ENCODE measurements around the gene RETREG3. TPM values are rescaled to one million over a fixed set of nuclear protein-coding genes. Genes with fewer than 3 reads are reported as not detected.
"Not testable (repeated sequence)": the region's sequence is repeated elsewhere in the genome, so short reads cannot be mapped to it uniquely, and the experiment has no call there.

Gene RETREG3
- total RNA-seq, 1 donor from 2014 or later = 47.5 TPM

GRCh38 chr17:42632949-42633444, 23.8 kb upstream of the RETREG3 start:
- Histone ChIP-seq H3K4me3 (ENCODE audit: low read length in 3 of 3) (no peak overlapping the region), H3K27ac (ENCODE audit: low read depth, low read length) (no peak overlapping the region), H3K27me3 (ENCODE audit: control insufficient read depth in 3 of 3, insufficient read depth in 3 of 3, low read length in 3 of 3) (no peaks in the 10 kb centered on the region), H3K9me3 (ENCODE audit: control insufficient read depth in 3 of 3, low read length in 3 of 3) (no peaks in the 10 kb centered on the region), H3K36me3 (ENCODE audit: control insufficient read depth in 3 of 3, insufficient read depth in 3 of 3, low read length in 3 of 3) (no peaks in the 10 kb centered on the region), H3K4me1 (ENCODE audit: control insufficient read depth in 3 of 3, insufficient read depth in 3 of 3, low read length in 3 of 3) (peaks cover 0 to 4% (median 4%) of the 10 kb centered on the region in 3 donors), H3K9ac (ENCODE audit: low read depth in 1 of 3, low read length in 3 of 3) (no peak overlapping the region)

DNA sequence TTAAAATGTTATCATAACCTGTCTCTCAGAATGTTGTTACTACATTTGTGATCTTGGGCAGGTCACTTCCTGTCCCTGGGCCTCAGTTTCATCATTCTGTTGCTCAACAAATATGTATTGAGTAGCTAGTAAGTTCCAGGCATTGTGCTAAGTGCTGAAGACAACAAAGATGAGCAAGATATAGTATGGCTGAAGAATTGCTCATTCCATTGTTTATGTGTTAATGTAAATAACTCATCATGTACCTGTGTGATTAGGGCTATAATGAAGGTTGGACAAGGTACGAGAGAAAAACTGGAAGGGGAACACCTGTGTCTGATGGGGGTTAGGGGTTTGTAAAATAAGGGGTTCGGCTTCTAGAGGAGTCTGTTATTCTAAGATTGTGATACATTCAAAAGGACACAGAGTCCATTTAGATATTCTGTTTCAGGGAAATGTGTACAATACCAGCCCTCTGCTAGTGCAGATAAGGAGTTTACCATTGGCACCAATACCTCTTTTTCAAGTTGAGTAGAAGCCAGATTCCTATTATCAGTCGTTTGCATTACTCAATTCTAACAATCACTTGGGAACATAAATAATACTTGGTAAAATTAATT, 20.3 kb upstream of the RETREG3 start:
- no peaks in the 10 kb centered on the region for H3K9me3 ChIP-seq (ENCODE audit: control insufficient read depth in 3 of 3, low read length in 3 of 3)

DNA sequence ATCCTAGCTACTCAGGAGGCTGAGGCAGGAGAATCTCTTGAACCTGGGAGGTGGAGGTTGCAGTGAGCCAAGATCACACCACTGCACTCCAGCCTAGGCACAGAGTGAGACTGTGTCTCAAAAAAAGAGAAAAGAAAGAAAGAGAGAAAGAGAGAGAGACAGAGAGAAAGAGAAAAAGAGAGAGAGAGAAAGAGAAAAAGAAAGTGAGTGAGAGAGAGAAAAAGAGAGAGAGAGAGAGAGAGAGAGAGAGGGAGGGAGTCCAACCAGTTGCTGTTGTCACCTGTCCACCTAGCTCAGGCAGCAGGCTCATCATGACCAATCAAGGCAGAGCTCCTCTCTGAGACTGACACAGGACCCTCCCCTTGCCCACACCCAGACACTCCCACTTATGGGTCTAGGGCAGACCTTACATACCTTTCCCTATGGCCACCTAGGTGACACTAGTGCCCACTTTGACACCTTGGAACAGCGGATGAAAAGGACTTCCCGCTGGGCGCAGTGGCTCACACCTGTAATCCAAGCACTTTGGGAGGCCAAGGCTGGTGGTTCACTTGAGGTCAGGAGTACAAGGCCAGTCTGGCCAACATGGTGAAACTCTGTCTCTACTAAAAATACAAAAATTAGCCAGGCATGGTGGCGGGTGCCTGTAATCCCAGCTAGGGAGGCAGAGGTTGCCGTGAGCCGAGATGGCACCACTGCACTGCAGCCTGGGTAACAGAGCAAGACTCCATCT, 18.0 kb upstream of the RETREG3 start:
- not testable (repeated sequence) for H3K4me3 ChIP-seq (ENCODE audit: low read length in 3 of 3); H3K9ac ChIP-seq (ENCODE audit: low read depth in 1 of 3, low read length in 3 of 3); H3K27me3 ChIP-seq (ENCODE audit: control insufficient read depth in 3 of 3, insufficient read depth in 3 of 3, low read length in 3 of 3); H3K36me3 ChIP-seq (ENCODE audit: control insufficient read depth in 3 of 3, insufficient read depth in 3 of 3, low read length in 3 of 3); H3K9me3 ChIP-seq (ENCODE audit: control insufficient read depth in 3 of 3, low read length in 3 of 3); H3K27ac ChIP-seq (ENCODE audit: low read depth, low read length)
- peaks cover 0 to 16% (median 10%) of the 10 kb centered on the region in 3 donors for H3K4me1 ChIP-seq (ENCODE audit: control insufficient read depth in 3 of 3, insufficient read depth in 3 of 3, low read length in 3 of 3)

More for the DNA sequence above, 20.3 kb upstream of the RETREG3 start:
- Histone ChIP-seq H3K27ac (ENCODE audit: low read depth, low read length) (no peak overlapping the region), H3K4me1 (ENCODE audit: control insufficient read depth in 3 of 3, insufficient read depth in 3 of 3, low read length in 3 of 3) (peaks cover 0 to 9% (median 6%) of the 10 kb centered on the region in 3 donors), H3K27me3 (ENCODE audit: control insufficient read depth in 3 of 3, insufficient read depth in 3 of 3, low read length in 3 of 3) (no peaks in the 10 kb centered on the region), H3K36me3 (ENCODE audit: control insufficient read depth in 3 of 3, insufficient read depth in 3 of 3, low read length in 3 of 3) (no peaks in the 10 kb centered on the region), H3K9ac (ENCODE audit: low read depth in 1 of 3, low read length in 3 of 3) (no peak overlapping the region), H3K4me3 (ENCODE audit: low read length in 3 of 3) (no peak overlapping the region)

DNA sequence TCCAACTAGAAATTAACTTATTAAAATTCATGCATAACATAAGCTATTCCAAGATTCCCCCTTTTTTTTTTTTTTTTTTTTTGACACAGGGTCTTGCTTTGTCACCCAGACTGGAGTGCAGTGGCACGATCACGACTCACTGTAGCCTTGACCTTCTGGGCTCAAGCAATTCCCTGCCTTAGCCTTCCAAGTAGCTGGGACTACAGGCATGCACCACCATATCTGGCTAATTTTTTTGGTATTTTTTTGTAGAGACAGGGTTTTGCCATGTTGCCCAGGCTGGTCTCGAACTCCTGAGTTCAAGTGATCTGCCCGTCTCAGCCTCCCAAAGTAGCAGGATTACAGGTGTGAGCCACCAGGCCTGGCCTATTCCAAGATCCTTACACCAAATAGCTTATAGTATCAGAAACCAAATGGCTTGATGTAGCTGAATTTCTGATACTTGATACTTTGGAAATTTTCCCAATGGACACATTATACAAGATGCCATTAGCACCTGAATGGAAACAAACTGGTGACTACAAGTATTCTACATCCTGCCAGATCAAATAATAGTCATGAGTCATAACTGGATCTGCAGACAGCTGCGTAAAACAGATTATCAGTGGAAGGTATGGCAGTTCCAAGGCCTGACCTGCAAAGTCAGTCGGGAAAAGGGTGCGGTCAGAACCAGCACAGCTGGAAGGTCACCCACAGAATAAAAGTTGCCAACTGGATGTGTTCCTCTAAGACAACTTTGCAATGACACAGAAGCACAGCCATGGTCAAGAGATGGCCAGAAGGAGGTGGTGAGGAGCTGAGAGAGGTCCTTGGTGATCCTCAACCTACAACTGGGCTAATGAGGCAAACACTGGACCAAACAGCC, 14.8 kb upstream of the RETREG3 start:
- H3K4me3 ChIP-seq (ENCODE audit: low read length in 3 of 3) = no peak overlapping the region
- H3K27ac ChIP-seq (ENCODE audit: low read depth, low read length) = peak overlapping the region; percentile 79
- H3K27me3 ChIP-seq (ENCODE audit: control insufficient read depth in 3 of 3, insufficient read depth in 3 of 3, low read length in 3 of 3) = no peaks in the 10 kb centered on the region
- no peaks in the 10 kb centered on the region for H3K9me3 ChIP-seq (ENCODE audit: control insufficient read depth in 3 of 3, low read length in 3 of 3)
- H3K9ac ChIP-seq (ENCODE audit: low read depth in 1 of 3, low read length in 3 of 3) = peak overlapping the region in 1 of 3 donors; percentile 20
- H3K36me3 ChIP-seq (ENCODE audit: control insufficient read depth in 3 of 3, insufficient read depth in 3 of 3, low read length in 3 of 3) = no peaks in the 10 kb centered on the region
- H3K4me1 ChIP-seq (ENCODE audit: control insufficient read depth in 3 of 3, insufficient read depth in 3 of 3, low read length in 3 of 3) = peaks cover 4 to 22% (median 13%) of the 10 kb centered on the region in 3 donors

GRCh38 chr17:42623271-42623670, 14.1 kb upstream of the RETREG3 start:
- no peak overlapping the region for H3K4me3 ChIP-seq (ENCODE audit: low read length in 3 of 3)
- H3K27me3 ChIP-seq (ENCODE audit: control insufficient read depth in 3 of 3, insufficient read depth in 3 of 3, low read length in 3 of 3) = no peaks in the 10 kb centered on the region
- no peaks in the 10 kb centered on the region for H3K9me3 ChIP-seq (ENCODE audit: control insufficient read depth in 3 of 3, low read length in 3 of 3)
- H3K36me3 ChIP-seq (ENCODE audit: control insufficient read depth in 3 of 3, insufficient read depth in 3 of 3, low read length in 3 of 3) = no peaks in the 10 kb centered on the region
- peaks cover 11 to 28% (median 17%) of the 10 kb centered on the region in 3 donors for H3K4me1 ChIP-seq (ENCODE audit: control insufficient read depth in 3 of 3, insufficient read depth in 3 of 3, low read length in 3 of 3)
- H3K27ac ChIP-seq (ENCODE audit: low read depth, low read length) = no peak overlapping the region
- H3K9ac ChIP-seq (ENCODE audit: low read depth in 1 of 3, low read length in 3 of 3) = no peak overlapping the region

DNA sequence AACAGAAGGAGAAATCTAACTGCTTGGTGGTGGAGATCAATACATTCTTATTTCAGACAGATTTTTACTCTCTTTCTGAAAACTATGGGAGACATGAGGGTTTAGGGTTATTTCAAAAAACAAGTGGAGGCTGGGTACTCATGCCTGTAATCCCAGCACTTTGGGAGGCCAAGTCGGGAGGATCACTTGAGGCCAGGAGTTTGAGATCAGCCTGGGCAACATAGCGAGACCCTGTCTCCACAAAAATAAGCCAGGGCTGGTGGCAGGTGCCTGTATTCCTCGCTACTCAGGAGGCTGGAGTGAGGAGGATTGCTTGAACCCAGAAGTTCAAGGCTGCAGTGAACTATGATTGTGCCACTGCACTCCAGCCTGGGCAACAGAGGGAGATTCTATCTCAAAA, 12.8 kb upstream of the RETREG3 start:
- H3K9me3 ChIP-seq (ENCODE audit: control insufficient read depth in 3 of 3, low read length in 3 of 3); H3K27me3 ChIP-seq (ENCODE audit: control insufficient read depth in 3 of 3, insufficient read depth in 3 of 3, low read length in 3 of 3); H3K36me3 ChIP-seq (ENCODE audit: control insufficient read depth in 3 of 3, insufficient read depth in 3 of 3, low read length in 3 of 3); H3K4me3 ChIP-seq (ENCODE audit: low read length in 3 of 3); H3K9ac ChIP-seq (ENCODE audit: low read depth in 1 of 3, low read length in 3 of 3); H3K27ac ChIP-seq (ENCODE audit: low read depth, low read length): not testable (repeated sequence)
- H3K4me1 ChIP-seq (ENCODE audit: control insufficient read depth in 3 of 3, insufficient read depth in 3 of 3, low read length in 3 of 3) = peaks cover 23 to 34% (median 24%) of the 10 kb centered on the region in 3 donors

DNA sequence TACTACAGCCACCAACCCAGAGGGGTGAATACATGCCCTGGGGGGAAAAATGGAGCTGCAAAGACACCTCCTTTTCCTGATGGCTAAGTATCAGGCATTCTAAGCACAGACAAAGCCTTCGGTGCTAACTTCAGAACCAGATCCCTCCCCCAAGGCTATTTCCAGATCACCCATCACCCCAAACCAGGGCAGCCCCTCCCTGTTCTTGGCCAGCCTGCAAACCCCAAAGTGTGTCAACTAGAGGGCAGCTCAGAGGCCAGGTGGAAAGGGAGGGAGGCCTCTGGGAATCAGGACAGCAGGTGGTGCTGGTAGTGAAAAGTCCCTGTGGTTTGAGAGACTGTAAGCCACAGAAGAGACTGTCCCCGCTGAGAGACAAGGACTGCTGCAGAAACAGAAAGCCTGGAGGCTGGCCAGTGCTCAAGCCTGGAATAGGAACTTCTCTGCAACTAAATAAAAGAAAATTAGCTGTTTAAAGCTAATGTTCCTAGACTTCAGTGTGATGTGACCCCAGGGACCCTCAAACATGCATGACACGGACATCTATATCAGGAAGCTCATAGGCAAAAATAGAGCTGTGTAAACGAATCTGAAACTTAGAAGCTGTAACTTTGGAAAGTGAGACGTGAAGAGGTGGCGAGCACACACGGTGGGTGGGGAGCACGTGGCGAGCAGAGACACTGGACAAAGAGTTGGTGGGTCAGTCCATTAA, 9.4 kb upstream of the RETREG3 start:
- Histone ChIP-seq H3K4me1 (ENCODE audit: control insufficient read depth in 3 of 3, insufficient read depth in 3 of 3, low read length in 3 of 3) (peaks cover 19 to 27% (median 24%) of the 10 kb centered on the region in 3 donors), H3K36me3 (ENCODE audit: control insufficient read depth in 3 of 3, insufficient read depth in 3 of 3, low read length in 3 of 3) (peaks cover 19 to 20% (median 20%) of the 10 kb centered on the region in 3 donors), H3K9me3 (ENCODE audit: control insufficient read depth in 3 of 3, low read length in 3 of 3) (no peaks in the 10 kb centered on the region), H3K9ac (ENCODE audit: low read depth in 1 of 3, low read length in 3 of 3) (peak overlapping the region; percentile 74 to 86 (median 85)), H3K4me3 (ENCODE audit: low read length in 3 of 3) (peak overlapping the region; percentile 54 to 70 (median 63)), H3K27me3 (ENCODE audit: control insufficient read depth in 3 of 3, insufficient read depth in 3 of 3, low read length in 3 of 3) (no peaks in the 10 kb centered on the region), H3K27ac (ENCODE audit: low read depth, low read length) (peak overlapping the region; percentile 94)

DNA sequence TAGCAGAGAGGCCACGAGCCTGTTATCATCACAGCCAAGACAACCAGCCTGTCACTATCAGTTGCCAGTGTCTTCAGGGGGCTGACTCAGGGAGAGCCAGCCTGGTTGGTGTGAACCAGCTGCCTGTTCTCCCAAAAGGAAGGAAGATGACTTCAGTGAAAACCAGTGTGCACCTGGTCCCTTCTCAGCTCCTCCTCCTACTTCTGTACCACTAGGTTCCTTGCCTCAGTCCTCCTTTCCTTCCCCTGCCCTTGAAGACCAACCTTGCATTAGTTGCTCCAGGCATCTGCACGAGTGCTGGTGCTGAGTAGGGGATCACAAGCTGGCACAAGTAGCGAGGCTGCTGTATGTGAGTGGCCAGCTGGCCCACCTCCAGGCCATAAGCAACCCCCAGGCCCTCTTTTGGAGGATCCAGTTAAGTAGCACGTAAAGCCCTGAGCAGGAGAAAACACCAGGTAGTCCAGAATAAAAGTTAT, 8.8 kb upstream of the RETREG3 start:
- H3K36me3 ChIP-seq (ENCODE audit: control insufficient read depth in 3 of 3, insufficient read depth in 3 of 3, low read length in 3 of 3) = peaks cover 23 to 26% (median 26%) of the 10 kb centered on the region in 3 donors
- no peaks in the 10 kb centered on the region for H3K27me3 ChIP-seq (ENCODE audit: control insufficient read depth in 3 of 3, insufficient read depth in 3 of 3, low read length in 3 of 3)
- H3K4me1 ChIP-seq (ENCODE audit: control insufficient read depth in 3 of 3, insufficient read depth in 3 of 3, low read length in 3 of 3) = peaks cover 19 to 27% (median 24%) of the 10 kb centered on the region in 3 donors
- H3K27ac ChIP-seq (ENCODE audit: low read depth, low read length) = peak overlapping the region; percentile 94
- H3K4me3 ChIP-seq (ENCODE audit: low read length in 3 of 3) = peak overlapping the region; percentile 27 to 70 (median 63)
- peak overlapping the region; percentile 74 to 86 (median 85) for H3K9ac ChIP-seq (ENCODE audit: low read depth in 1 of 3, low read length in 3 of 3)
- H3K9me3 ChIP-seq (ENCODE audit: control insufficient read depth in 3 of 3, low read length in 3 of 3) = no peaks in the 10 kb centered on the region

DNA sequence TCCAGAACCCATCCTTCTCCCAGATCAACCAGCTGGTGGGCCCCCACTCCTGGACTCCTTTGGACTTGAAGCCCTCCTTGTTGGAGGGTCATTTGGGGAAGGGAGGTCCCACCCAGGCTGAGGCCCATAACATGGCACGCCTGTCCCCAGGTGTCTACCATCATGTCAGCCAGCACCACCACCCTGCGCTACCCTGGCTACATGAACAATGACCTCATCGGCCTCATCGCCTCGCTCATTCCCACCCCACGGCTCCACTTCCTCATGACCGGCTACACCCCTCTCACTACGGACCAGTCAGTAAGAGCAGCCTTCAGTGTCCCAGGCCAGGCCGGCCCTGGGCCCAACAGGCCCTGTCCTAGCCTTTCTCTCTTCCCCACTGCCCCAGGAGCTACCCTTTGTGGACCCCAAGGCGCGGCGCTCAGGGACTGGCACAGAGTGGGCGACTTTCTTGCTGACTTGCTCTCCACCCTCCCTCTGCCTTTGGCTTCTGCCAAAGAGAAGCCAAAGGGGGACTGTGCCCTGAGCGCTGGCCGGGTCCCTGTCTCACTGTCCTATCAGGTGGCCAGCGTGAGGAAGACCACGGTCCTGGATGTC, 4.6 kb upstream of the RETREG3 start:
- no peak overlapping the region for H3K27ac ChIP-seq (ENCODE audit: low read depth, low read length)
- no peak overlapping the region for H3K9ac ChIP-seq (ENCODE audit: low read depth in 1 of 3, low read length in 3 of 3)
- no peak overlapping the region for H3K4me3 ChIP-seq (ENCODE audit: low read length in 3 of 3)
- no peaks in the 10 kb centered on the region for H3K9me3 ChIP-seq (ENCODE audit: control insufficient read depth in 3 of 3, low read length in 3 of 3)
- no peaks in the 10 kb centered on the region for H3K27me3 ChIP-seq (ENCODE audit: control insufficient read depth in 3 of 3, insufficient read depth in 3 of 3, low read length in 3 of 3)
- H3K36me3 ChIP-seq (ENCODE audit: control insufficient read depth in 3 of 3, insufficient read depth in 3 of 3, low read length in 3 of 3) = peaks cover 36 to 39% (median 38%) of the 10 kb centered on the region in 3 donors
- peaks cover 22 to 23% (median 23%) of the 10 kb centered on the region in 3 donors for H3K4me1 ChIP-seq (ENCODE audit: control insufficient read depth in 3 of 3, insufficient read depth in 3 of 3, low read length in 3 of 3)

Data from skeletal muscle tissue (tissue), 4 donors.